NT2/D1 (cell line): ENCODE measurements around the gene ZBTB16.

ENCODE experiments used
- SUZ12 ChIP-seq: IDR thresholded peaks from 2 replicates; pipeline ENCODE4 v1.6.1; 2011; ENCODE audit not compliant: insufficient read length, insufficient read depth; ENCODE audit errors: extremely low read depth
- YY1 ChIP-seq: IDR thresholded peaks from 2 replicates; pipeline ENCODE4 v1.6.1; 2011; ENCODE audit not compliant: insufficient read length, insufficient read depth
- ZNF274 ChIP-seq: IDR thresholded peaks from 2 replicates; pipeline ENCODE4 v1.6.1; 2011; ENCODE audit warnings: mild to moderate bottlenecking, low read depth, low read length

- no peak for TF ChIP-seq SUZ12
- TF ChIP-seq YY1, result no peak
- no peak for TF ChIP-seq ZNF274
Observed at GRCh38 chr11:114063149-114063828, 3.8 kb downstream of the ZBTB16 start.
